ENCODE data around the gene KRTAP2-2. TPM values are rescaled to one million over a fixed set of nuclear protein-coding genes. Genes with fewer than 3 reads are reported as not detected.

Gene KRTAP2-2
- total and polyA plus RNA-seq, 10 of the 15 experiments (the other 5 are each of a cell fraction or from before 2014, with no cell fraction given): not detected

GRCh38 chr17:41058741-41059140 is 3.7 kb upstream of the KRTAP2-2 start:
- DNase-seq (ENCODE audit: low read depth, low spot score) (no peak), ATAC-seq (no peak), FAIRE-seq (no peak)
- ChIA-PET SMC1A (ENCODE audit: uncharacterized antibody, unreplicated experiment) (interaction anchor here (0.6 kb wide), 1 partner anchor 386 kb away, joined by 3 read pairs; no protein-coding TSS in a partner anchor), CTCF (no interaction called here), RAD21 (ENCODE audit: unreplicated experiment) (no interaction called here), POLR2A (no interaction called here)
- no peak overlapping the region for H2AFZ ChIP-seq (ENCODE audit: control insufficient read depth, low read depth, low read length)
- no peak overlapping the region for H3K9ac ChIP-seq (ENCODE audit: control insufficient read depth, insufficient read depth, low read length)
- in situ Hi-C loops (cut with MboI) (no loop called here), intact Hi-C loops (cut with micrococcal nuclease; ENCODE audit: unreplicated experiment) (no loop called here)
- BruUV-seq (replicated peaks): no TSS peak
- H3K4me2 ChIP-seq (ENCODE audit: control insufficient read depth, insufficient read depth): no peak overlapping the region
- H3K36me3 ChIP-seq (ENCODE audit: control insufficient read depth in 2 of 2, insufficient read depth in 2 of 2, low read length in 1 of 2): no peaks in the 10 kb centered on the region
- 17% methylated on average over 5 of the region's 5 CpGs for WGBS (ENCODE audit: insufficient coverage, insufficient replicate concordance, low lambda C conversion rate, missing lambda C conversion rate)
- H3K79me2 ChIP-seq (ENCODE audit: control insufficient read depth, insufficient read depth, low read length): no peaks in the 10 kb centered on the region
- no peaks in the 10 kb centered on the region for H4K20me1 ChIP-seq (ENCODE audit: control insufficient read depth, insufficient read depth)
- no peak overlapping the region for H3K27ac ChIP-seq (ENCODE audit: control insufficient read depth, insufficient read depth)
- H3K4me3 ChIP-seq: no peak overlapping the region
- no peaks in the 10 kb centered on the region for H3K4me1 ChIP-seq (ENCODE audit: control insufficient read depth, insufficient read depth, low read length)
- H3K27me3 ChIP-seq (replicated peaks in 1 of 2; ENCODE audit: control insufficient read depth in 2 of 2, insufficient read depth in 2 of 2, low read length in 1 of 2): no peaks in the 10 kb centered on the region
- no peaks in the 10 kb centered on the region for H3K9me3 ChIP-seq (replicated peaks; ENCODE audit: control insufficient read depth, insufficient read depth, low read length)
- no peak for TF ChIP-seq USF2 (IDR thresholded peaks at IDR 0.05; ENCODE audit: borderline replicate concordance, low read depth, low read length)
- TF ChIP-seq POLR2AphosphoS2 (IDR thresholded peaks at IDR 0.05; ENCODE audit: low read depth, low read length): no peak
- no peak for TF ChIP-seq RAD51 (IDR thresholded peaks at IDR 0.05)
- no peak for TF ChIP-seq EP300 (IDR thresholded peaks at IDR 0.05; ENCODE audit: borderline replicate concordance in 1 of 2, control insufficient read depth in 1 of 2, low read depth in 2 of 2, low read length in 2 of 2)
- no peak for TF ChIP-seq BCLAF1 (IDR thresholded peaks at IDR 0.05)
- no peak for TF ChIP-seq ZNF687 (IDR thresholded peaks at IDR 0.05)
- TF ChIP-seq YBX1 (IDR thresholded peaks at IDR 0.05): no peak
- TF ChIP-seq RELA (IDR thresholded peaks at IDR 0.05; ENCODE audit: borderline replicate concordance, partially characterized antibody): no peak
- TF ChIP-seq RAD21 (IDR thresholded peaks at IDR 0.05; ENCODE audit: insufficient read depth, low read depth, low read length): no peak
- TF ChIP-seq EED (IDR thresholded peaks at IDR 0.05; ENCODE audit: low read depth): no peak
- TF ChIP-seq SUPT20H (IDR thresholded peaks at IDR 0.05; ENCODE audit: borderline replicate concordance, control insufficient read depth, low read depth, low read length): no peak
- no peak for TF ChIP-seq CHD4 (IDR thresholded peaks at IDR 0.05)
- TF ChIP-seq CEBPZ (IDR thresholded peaks at IDR 0.05; ENCODE audit: low read depth, low read length): no peak

Measured in GM12878 (cell line).